Measurements from ENCODE around the gene ZC3H13.

GRCh38 chr13:45943965-45944364, 108.6 kb downstream of the ZC3H13 start:
- TF ChIP-seq YY1 (IDR thresholded peaks at IDR 0.05; ENCODE audit: low read depth, low read length) (no peak), POLR2AphosphoS5 (IDR thresholded peaks at IDR 0.05; ENCODE audit: low read depth, low read length) (no peak), SIN3A (conservative IDR thresholded peaks at IDR 0.05 in 1 of 2, IDR thresholded peaks at IDR 0.05 in 1 of 2; ENCODE audit: low read depth in 1 of 2, low read length in 2 of 2) (no peak), RFX5 (IDR thresholded peaks at IDR 0.05; ENCODE audit: borderline replicate concordance, low read depth, low read length) (no peak), EZH2 (IDR thresholded peaks at IDR 0.05; ENCODE audit: low read depth, low read length, severe bottlenecking) (no peak), GABPA (IDR thresholded peaks at IDR 0.05; ENCODE audit: borderline replicate concordance, insufficient read depth, low read length) (no peak), POLR2A (IDR thresholded peaks at IDR 0.05; ENCODE audit: control extremely low read depth in 1 of 2, low read depth in 2 of 2, low read length in 2 of 2) (no peak), HDAC2 (IDR thresholded peaks at IDR 0.05; ENCODE audit: borderline replicate concordance in 1 of 2, low read depth in 2 of 2, low read length in 2 of 2) (no peak), BACH1 (IDR thresholded peaks at IDR 0.05; ENCODE audit: low read length) (no peak), TAF1 (IDR thresholded peaks at IDR 0.05; ENCODE audit: low read depth, low read length) (no peak), SP2 (IDR thresholded peaks at IDR 0.05; ENCODE audit: low read length) (no peak), PHF8 (conservative IDR thresholded peaks at IDR 0.05; ENCODE audit: low read depth, low read length) (no peak)
- TF ChIP-seq, protein P1, sequence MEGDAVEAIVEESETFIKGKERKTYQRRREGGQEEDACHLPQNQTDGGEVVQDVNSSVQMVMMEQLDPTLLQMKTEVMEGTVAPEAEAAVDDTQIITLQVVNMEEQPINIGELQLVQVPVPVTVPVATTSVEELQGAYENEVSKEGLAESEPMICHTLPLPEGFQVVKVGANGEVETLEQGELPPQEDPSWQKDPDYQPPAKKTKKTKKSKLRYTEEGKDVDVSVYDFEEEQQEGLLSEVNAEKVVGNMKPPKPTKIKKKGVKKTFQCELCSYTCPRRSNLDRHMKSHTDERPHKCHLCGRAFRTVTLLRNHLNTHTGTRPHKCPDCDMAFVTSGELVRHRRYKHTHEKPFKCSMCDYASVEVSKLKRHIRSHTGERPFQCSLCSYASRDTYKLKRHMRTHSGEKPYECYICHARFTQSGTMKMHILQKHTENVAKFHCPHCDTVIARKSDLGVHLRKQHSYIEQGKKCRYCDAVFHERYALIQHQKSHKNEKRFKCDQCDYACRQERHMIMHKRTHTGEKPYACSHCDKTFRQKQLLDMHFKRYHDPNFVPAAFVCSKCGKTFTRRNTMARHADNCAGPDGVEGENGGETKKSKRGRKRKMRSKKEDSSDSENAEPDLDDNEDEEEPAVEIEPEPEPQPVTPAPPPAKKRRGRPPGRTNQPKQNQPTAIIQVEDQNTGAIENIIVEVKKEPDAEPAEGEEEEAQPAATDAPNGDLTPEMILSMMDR (IDR thresholded peaks at IDR 0.05; ENCODE audit: control extremely low read depth in 1 of 3, insufficient read depth in 1 of 3, low read depth in 1 of 3, low read length in 3 of 3) = no peak

Measured in H1 (cell line).